Spinal cord (tissue), 10 donors: ENCODE results near the gene SLCO4A1. TPM values are rescaled to one million over a fixed set of nuclear protein-coding genes. Genes with fewer than 3 reads are reported as not detected.

Source experiments
- DNase-seq, 6 donors: peaks; one replicate each; pipeline versions ENCODE4 v3.0.0 to v3.0.0-alpha.2; 2013 to 2015; ENCODE audit warnings: low spot score in 6 of 6, low read depth in 4 of 6
- H3K27ac ChIP-seq: one replicate; pipeline ENCODE4 v1.5.1; 2013; ENCODE audit warnings: low read depth, low read length, control low read depth
- H3K27me3 ChIP-seq: one replicate; pipeline ENCODE4 v1.6.1; 2013; ENCODE audit warnings: low read length; ENCODE audit not compliant: control insufficient read depth, insufficient read depth
- H3K36me3 ChIP-seq: one replicate; pipeline ENCODE4 v1.6.1; 2013; ENCODE audit warnings: low read length; ENCODE audit not compliant: control insufficient read depth, insufficient read depth
- H3K4me1 ChIP-seq: one replicate; pipeline ENCODE4 v1.6.1; 2013; ENCODE audit warnings: low read length; ENCODE audit not compliant: control insufficient read depth, insufficient read depth
- H3K4me3 ChIP-seq: one replicate; pipeline ENCODE4 v1.5.1; 2013; ENCODE audit warnings: low read depth, low read length, control low read depth
- H3K9me3 ChIP-seq: one replicate; pipeline ENCODE4 v1.6.1; 2013; ENCODE audit warnings: low read length; ENCODE audit not compliant: control insufficient read depth, insufficient read depth
- WGBS: methylation state at CpG from one replicate; pipeline ENCODE4 v1.1.5; 2013; ENCODE audit warnings: missing lambda C conversion rate; ENCODE audit not compliant: insufficient coverage; 5-methylcytosine and 5-hydroxymethylcytosine counted together
- polyA plus RNA-seq, 2 donors: library from polyadenylated mRNA; unstranded; fragments of 120-200 nt; gene quantifications; one replicate each; pipeline ENCODE4 v1.2.1, GENCODE V29; 2013; ENCODE audit not compliant: insufficient read length in 2 of 2
- total RNA-seq, 2 donors: library from RNA; depleted of rRNA in 1 of 2; stranded (reverse); fragments of 120-200 nt in 1 of 2; fragments of >200 nt in 1 of 2; gene quantifications; one replicate each; pipeline versions ENCODE4 v1.2.3 to v1.2.4, GENCODE V29; 2013 to 2014
- donor health status: healthy.

SLCO4A1 gene
- total and polyA plus RNA-seq, 4 donors: 2.3 to 12.1 (median 5.8) TPM

GRCh38 chr20:62656197-62656918, 14.1 kb downstream of the SLCO4A1 start:
- peaks cover 29% of the 10 kb centered on the region for H3K4me1 ChIP-seq

GRCh38 chr20:62656919-62657588, 14.8 kb downstream of the SLCO4A1 start:
- 94% methylated on average over 37 of the region's 37 CpGs for WGBS

More at GRCh38 chr20:62656197-62656918, 14.1 kb downstream of the SLCO4A1 start:
- H3K27ac ChIP-seq: no peak overlapping the region
- DNase-seq: no peak
- H3K27me3 ChIP-seq: no peaks in the 10 kb centered on the region
- WGBS: 82% methylated on average over 37 of the region's 39 CpGs
- H3K9me3 ChIP-seq: no peaks in the 10 kb centered on the region
- peaks cover 70% of the 10 kb centered on the region for H3K36me3 ChIP-seq
- no peak overlapping the region for H3K4me3 ChIP-seq

GRCh38 chr20:62657589-62657942, 15.3 kb downstream of the SLCO4A1 start:
- H3K4me1 ChIP-seq: peaks cover 18% of the 10 kb centered on the region
- 96% methylated on average over 4 of the region's 7 CpGs for WGBS

More at GRCh38 chr20:62656919-62657588, 14.8 kb downstream of the SLCO4A1 start:
- DNase-seq: no peak
- peaks cover 76% of the 10 kb centered on the region for H3K36me3 ChIP-seq
- H3K27me3 ChIP-seq: no peaks in the 10 kb centered on the region
- peaks cover 23% of the 10 kb centered on the region for H3K4me1 ChIP-seq
- no peaks in the 10 kb centered on the region for H3K9me3 ChIP-seq
- no peak overlapping the region for H3K4me3 ChIP-seq
- H3K27ac ChIP-seq: no peak overlapping the region

GRCh38 chr20:62657956-62658355, 15.7 kb downstream of the SLCO4A1 start:
- H3K27me3 ChIP-seq: no peaks in the 10 kb centered on the region
- H3K4me1 ChIP-seq: peaks cover 16% of the 10 kb centered on the region
- H3K4me3 ChIP-seq: no peak overlapping the region
- H3K9me3 ChIP-seq: no peaks in the 10 kb centered on the region
- no peak overlapping the region for H3K27ac ChIP-seq
- no peak for DNase-seq
- H3K36me3 ChIP-seq: peaks cover 68% of the 10 kb centered on the region
- 87% methylated on average over 19 of the region's 19 CpGs for WGBS

More at GRCh38 chr20:62657589-62657942, 15.3 kb downstream of the SLCO4A1 start:
- no peak for DNase-seq
- Histone ChIP-seq H3K27ac (no peak overlapping the region), H3K4me3 (no peak overlapping the region), H3K27me3 (no peaks in the 10 kb centered on the region), H3K9me3 (no peaks in the 10 kb centered on the region), H3K36me3 (peaks cover 72% of the 10 kb centered on the region)

GRCh38 chr20:62658593-62659178, 16.4 kb downstream of the SLCO4A1 start:
- Histone ChIP-seq H3K27me3 (no peaks in the 10 kb centered on the region), H3K4me1 (peaks cover 22% of the 10 kb centered on the region), H3K27ac (no peak overlapping the region), H3K9me3 (no peaks in the 10 kb centered on the region), H3K36me3 (peaks cover 66% of the 10 kb centered on the region), H3K4me3 (no peak overlapping the region)
- 82% methylated on average over 24 of the region's 25 CpGs for WGBS
- DNase-seq: no peak

- H3K36me3 ChIP-seq: peaks cover 72% of the 10 kb centered on the region
- no peaks in the 10 kb centered on the region for H3K9me3 ChIP-seq
- H3K4me3 ChIP-seq: no peak overlapping the region
- no peak overlapping the region for H3K27ac ChIP-seq
- peaks cover 23% of the 10 kb centered on the region for H3K4me1 ChIP-seq
- no peak for DNase-seq
- H3K27me3 ChIP-seq: no peaks in the 10 kb centered on the region
- 70% methylated on average over 29 of the region's 29 CpGs for WGBS
Observed at GRCh38 chr20:62659488-62660239, 17.4 kb downstream of the SLCO4A1 start.

GRCh38 chr20:62660240-62660615, 17.9 kb downstream of the SLCO4A1 start:
- DNase-seq: no peak
- Histone ChIP-seq H3K4me1 (peaks cover 24% of the 10 kb centered on the region), H3K27me3 (no peaks in the 10 kb centered on the region), H3K9me3 (no peaks in the 10 kb centered on the region), H3K4me3 (no peak overlapping the region), H3K36me3 (peaks cover 75% of the 10 kb centered on the region), H3K27ac (no peak overlapping the region)
- 97% methylated on average over 13 of the region's 15 CpGs for WGBS

GRCh38 chr20:62660768-62661167, 18.5 kb downstream of the SLCO4A1 start:
- Histone ChIP-seq H3K4me1 (peaks cover 27% of the 10 kb centered on the region), H3K36me3 (peaks cover 72% of the 10 kb centered on the region), H3K4me3 (no peak overlapping the region), H3K27ac (no peak overlapping the region), H3K9me3 (no peaks in the 10 kb centered on the region), H3K27me3 (no peaks in the 10 kb centered on the region)
- no peak for DNase-seq
- 63% methylated on average over 10 of the region's 18 CpGs for WGBS

GRCh38 chr20:62661647-62662046, 19.3 kb downstream of the SLCO4A1 start:
- no peak for DNase-seq
- H3K36me3 ChIP-seq: peaks cover 67% of the 10 kb centered on the region
- peaks cover 27% of the 10 kb centered on the region for H3K4me1 ChIP-seq
- H3K4me3 ChIP-seq: no peak overlapping the region
- WGBS: 77% methylated on average over 10 of the region's 11 CpGs
- no peak overlapping the region for H3K27ac ChIP-seq
- H3K27me3 ChIP-seq: peaks cover 2% of the 10 kb centered on the region
- no peaks in the 10 kb centered on the region for H3K9me3 ChIP-seq
